ENCODE results near the gene SMOC2.

Gene SMOC2

DNA sequence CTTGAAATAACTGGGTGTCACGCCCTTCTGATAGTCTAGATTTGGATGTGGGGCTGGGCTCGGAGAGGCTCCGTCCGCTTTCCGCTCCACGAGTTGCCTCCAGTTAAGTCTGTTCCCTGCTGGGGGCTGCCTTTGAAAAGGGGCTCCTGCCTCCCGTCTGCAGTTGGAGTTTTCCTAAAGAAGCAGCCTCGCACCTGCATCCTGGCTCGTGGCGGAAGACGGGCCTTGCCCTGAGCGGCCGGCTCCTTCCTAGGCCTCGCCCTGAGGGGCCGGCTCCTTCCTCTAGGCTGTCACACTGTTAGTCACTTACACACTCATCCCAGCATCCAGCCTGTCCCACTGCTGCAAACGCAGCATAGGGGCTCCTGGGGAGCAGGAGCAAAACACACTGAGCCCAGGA is 74.4 kb downstream of the SMOC2 start:
- DNase-seq (ENCODE audit: low read depth in 1 of 2, low spot score in 1 of 2): no peak

DNA sequence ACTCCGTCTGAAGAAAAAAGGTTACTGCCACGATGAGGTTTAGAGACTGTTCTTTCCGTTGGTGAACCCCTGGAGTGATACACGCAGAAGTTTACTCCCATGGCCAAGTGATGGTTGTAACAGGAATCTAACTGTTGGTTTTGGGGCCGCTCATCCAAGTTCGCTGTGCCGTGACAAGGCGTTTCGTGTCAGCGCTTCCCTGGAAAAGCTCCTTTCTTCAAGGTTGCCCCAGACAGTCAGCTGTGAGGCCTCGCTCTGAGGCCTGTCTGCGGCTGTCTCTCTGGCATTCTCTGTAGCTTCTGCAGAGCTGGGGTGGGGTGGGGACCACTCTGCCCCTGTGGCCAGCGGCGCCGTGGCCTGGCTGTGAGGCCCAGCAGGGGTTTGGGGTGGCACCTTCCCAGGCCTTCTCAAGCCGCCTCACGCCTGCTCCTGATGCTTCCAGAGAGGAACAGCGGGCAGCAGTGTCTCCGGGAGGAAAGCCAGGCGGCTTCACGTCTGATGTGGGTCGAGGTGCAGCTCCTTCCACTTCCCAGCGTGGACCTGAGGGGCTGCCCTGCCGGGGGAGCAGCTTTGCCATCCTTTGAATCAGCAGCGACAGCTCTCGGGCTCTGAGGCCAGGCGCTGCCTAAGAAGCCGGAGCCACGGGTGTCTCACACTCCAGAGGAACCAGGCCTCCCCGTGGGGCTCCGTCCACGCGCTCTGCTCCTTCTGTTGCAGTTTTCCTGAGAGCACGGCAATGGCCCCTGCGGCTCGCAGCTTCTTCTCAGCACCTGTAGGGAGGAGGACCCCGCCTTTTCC is 76.2 kb downstream of the SMOC2 start:
- no peak for DNase-seq (ENCODE audit: low read depth in 1 of 2, low spot score in 1 of 2)

DNA sequence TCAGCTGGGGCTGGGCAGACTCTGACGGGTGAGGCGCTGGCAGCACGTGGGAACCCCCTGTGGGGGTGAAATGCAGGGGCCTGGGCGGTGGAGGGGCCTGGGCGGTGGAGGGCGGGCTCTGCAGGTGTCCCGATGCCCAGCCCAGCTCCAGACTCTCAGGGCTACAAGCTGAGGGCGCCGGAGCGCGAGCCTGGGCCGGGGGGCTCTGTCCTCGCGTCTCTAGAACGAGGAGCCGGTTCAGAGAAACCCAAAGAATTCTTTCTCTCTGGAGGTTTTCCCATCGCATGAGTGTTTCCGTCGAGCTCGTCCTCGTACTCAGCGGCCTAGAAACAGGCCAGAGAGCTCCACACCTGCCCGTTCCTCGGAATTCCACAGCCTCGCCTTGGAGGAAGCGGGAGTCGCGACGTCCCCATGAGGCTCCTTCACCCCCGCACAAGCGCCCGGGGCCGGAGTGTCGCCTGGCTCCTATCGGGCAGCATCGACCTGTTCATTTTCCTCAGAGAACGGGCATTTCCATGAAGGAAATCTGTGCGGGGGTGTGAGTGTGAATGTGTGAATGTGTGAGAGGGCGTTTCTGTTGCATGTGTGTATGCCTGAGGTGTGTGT is 76.9 kb downstream of the SMOC2 start:
- no peak for DNase-seq (ENCODE audit: low read depth in 1 of 2, low spot score in 1 of 2)

DNA sequence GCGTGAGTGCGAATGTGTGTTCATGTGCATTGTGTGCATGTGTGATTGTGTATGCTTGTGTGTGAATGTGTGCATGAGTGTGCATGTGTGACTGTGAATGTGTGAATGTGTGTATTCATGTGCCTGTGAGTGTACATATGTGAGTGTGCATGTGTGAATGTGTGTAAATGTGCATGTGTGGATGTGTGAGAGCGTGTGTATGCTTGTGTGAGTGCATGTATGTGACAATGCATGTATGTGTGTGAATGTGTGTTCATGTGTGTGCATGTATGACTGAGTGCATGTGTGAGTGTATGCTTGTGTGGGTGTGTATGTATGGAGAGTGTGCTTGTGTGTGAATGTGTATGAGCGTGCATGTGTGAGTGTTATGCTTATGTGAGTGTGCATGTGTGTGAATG is 77.4 kb downstream of the SMOC2 start:
- no peak for DNase-seq (ENCODE audit: low read depth in 1 of 2, low spot score in 1 of 2)

DNA sequence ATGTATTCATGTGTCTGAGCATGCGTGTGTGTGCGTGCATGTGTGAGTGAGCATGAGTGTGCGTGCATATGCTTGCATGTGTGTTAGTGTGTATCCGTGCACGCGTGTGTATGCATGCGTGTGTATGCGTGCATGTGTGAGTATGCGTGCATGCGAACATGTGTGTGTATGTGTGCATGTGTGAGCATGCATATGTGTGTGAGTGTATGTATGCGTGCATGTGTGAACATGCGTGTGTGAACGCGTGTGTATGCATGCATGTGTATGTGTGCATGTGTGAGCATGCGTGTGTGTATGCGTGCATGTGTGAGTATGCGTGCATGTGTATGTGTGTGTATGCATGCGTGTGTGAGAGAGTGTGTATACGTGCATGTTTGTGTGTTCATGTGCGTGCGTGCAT is 77.9 kb downstream of the SMOC2 start:
- no peak for DNase-seq (ENCODE audit: low read depth in 1 of 2, low spot score in 1 of 2)

DNA sequence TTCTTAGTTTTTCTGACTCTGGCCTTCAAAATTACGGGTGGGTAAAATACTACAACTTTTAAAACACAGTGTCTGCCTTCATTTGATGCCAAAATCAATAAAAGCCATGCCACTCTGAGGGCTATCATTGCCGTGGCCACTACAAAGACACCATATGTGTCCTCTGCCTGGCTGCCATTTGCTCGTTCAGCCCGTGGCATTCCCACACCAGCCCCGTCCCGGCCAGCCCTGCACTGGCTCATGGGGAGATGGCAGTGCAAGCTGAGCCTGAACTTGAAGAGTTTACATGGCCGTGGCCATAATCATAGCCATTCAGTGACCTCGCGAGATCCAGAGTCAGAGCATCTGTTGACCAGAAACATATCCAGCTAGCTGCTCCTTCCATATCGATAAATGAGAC is 79.2 kb downstream of the SMOC2 start:
- DNase-seq (ENCODE audit: low read depth in 1 of 2, low spot score in 1 of 2): no peak

DNA sequence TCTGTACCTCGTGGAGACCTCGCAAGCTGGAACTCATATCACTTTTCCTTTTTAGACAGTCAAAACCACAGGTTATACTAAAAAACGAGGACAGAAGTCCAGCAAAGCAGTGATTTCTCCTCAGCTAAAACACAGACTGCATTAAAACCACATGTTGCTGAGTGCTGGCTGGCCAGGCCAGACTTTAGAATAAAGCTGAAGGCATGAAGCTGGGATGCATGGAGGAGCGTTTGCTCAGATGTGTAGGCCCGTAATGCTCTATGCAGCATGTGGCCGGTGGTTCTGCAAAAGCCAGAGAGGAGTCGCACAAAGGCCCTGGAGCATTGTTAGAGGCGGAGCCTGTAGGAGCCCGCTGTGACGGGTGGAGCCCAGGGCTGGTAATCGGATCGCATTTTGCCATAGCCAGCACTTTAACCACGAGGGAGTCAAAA is 83.6 kb downstream of the SMOC2 start:
- DNase-seq (ENCODE audit: low read depth in 1 of 2, low spot score in 1 of 2): no peak

DNA sequence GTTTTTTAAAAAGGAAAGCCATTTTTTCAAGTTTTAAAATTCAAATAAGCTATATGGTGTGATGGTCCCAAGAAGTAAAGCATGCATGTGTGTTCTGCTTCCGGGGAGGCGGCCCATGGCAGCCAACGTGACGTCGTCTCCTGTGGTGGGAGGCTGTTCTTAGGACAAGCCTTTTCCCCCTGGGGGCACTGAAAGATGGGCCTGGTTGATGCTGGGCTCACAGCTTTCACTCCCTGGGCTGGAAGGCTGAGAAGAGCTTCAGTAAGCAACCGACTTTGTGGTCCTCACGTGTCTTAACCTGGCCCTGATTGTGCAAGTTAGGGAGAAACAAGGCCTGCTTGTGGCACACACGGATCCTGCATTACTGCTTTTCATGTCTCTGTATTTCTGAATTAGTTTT is 84.1 kb downstream of the SMOC2 start:
- no peak for DNase-seq (ENCODE audit: low read depth in 1 of 2, low spot score in 1 of 2)

DNA sequence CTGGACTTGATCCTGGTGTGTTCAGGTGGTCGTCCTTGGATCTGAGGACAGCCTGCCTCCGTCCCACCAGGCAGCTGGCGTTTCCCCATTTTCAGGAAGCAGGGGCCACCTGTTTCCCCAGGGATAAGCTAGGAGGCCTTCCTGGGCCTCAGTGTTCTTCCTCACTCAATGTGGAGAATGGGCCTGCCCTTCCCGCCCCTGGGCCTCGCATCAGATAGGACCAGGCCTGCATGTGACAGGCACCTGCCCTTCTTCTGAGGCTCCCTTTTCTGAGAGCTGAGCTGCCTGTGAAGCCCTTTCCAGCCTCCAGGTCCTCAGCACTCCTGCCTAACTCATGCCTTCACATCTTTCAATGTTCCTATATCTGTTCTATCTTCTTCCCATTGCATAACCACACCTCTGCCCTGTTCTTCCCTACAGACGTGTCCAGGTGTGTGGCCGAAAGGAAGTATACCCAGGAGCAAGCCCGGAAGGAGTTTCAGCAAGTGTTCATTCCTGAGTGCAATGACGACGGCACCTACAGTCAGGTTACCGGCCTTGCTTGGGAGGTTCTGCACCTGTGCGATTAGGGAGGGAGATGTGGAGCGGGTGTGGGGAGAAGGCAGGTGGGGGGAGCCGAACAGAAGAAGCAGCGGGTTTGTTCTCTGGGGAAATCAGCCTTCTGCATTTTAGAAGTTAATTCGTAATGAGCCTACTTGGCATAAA is 85.1 kb downstream of the SMOC2 start:
- DNase-seq (ENCODE audit: low read depth in 1 of 2, low spot score in 1 of 2): no peak

DNA sequence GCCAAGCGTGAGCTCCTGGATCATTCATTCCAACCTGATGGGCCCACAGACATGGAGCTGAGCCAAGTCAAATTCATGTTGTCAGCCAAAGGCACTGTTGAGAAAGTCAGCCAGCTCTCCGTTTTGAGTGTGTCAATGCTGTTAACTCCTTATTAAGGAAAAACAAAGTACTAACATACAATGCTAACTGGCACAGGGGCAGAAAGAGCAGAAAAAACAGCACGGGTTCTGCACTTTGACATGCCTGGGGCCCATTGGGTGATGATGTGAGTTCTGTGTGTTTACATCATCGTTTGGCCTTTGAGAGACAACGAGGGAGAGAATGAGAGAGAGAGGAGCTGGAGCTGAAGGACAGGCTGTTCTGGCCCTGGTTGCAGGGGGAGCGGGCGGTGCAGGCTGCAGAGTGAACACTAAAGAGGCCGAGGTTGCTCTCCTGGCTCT is 85.9 kb downstream of the SMOC2 start:
- DNase-seq (ENCODE audit: low read depth in 1 of 2, low spot score in 1 of 2): no peak

DNA sequence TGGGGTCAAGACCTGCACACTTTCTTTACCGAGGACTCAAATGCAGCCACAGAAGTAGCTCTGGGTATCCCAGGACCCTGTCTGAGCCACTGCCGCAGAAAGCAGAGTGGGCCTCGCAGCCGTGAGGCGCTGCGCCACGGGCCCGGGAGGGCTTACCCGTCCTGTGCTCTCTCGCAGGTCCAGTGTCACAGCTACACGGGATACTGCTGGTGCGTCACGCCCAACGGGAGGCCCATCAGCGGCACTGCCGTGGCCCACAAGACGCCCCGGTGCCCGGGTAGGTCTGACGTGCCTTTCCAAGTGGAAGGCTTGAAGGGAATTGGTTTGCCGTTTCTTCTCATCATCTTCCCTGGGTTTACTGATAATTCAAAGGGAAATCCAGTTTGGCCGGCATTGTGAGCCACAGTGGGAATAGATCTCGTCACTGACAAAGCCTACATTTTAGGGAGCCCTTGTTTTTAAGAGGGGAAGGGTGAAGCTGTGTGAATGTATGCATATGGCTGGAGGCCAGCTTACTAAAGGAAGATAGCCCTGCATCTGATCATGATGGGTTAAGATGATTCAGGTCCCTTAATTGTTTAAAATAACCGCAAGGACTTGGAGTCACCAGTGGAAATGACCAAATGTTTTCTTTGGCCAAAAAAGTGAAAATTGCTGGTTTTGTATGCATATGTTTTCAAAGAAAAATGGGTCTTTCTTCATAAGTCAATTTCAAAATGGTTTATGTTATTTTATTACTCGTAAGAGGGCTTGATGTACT is 86.6 kb downstream of the SMOC2 start:
- DNase-seq (ENCODE audit: low read depth in 1 of 2, low spot score in 1 of 2): no peak

DNA sequence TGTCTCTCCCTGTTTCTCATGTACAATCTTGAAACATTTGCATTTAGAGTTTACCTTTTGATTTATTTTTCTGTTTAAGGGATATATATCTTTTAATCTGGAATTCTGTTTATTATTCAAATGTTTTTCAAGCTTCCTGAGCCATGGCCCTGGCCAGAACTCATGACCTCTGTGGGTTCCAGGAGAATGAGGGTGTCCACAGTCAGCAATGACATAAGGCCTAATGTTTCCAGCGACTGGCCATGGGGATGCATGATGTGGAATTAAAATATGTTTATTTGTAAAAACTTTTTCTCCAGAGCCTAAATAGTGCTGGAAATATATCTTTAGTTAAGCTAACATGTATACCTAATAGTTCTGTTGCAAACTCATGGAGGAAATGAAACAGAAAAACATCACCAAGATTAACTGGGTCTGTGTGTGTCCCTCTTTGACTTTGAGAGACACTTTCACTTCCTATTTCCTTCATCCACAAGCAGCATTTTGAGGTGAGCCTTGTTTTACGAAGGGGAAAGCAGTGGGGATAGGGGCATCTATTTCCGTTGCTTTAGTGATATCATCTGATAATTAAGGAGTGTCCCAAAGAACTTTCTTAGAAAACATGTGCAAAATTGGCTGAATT is 87.6 kb downstream of the SMOC2 start:
- no peak for DNase-seq (ENCODE audit: low read depth in 1 of 2, low spot score in 1 of 2)

DNA sequence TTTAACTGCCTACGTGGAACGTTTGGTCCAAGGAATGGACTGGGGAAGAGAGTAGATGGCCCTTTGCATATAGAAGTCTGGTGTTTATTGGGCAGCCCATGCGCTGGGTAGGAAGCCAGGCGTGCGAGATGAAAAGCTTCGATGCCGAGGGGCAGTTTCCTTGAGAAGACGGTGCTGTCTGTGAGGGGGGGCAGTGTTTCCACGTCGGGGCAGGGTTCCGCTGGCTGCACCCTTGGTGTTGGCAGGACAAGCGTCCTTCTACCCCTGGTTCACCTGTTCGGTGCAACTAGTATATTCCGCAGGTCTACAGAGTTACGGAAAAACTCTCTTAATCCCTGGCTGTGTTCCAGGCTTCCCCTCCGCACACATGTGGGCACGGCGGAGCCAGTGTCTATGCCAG is 88.2 kb downstream of the SMOC2 start:
- DNase-seq (ENCODE audit: low read depth in 1 of 2, low spot score in 1 of 2): no peak

DNA sequence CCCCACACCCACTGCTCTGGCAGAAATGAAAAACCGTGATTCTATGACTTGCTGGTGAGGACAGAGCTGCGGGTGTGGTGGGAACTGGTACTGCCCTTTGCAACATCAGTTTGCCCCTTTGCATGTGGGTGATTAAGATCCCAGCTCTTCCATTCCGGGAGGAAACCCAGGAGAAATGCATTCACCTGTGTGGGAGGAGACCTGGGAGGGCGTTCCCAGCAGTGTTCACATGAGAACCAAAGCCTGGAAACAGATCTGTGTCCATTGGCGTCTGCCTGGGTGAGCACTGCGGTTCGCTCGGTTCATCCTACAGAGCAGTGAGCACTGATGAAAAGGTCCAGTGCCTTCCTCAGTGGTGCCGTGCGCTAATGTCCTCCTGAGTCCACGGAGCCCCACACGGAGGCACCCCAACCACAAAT is 89.7 kb downstream of the SMOC2 start:
- no peak for DNase-seq (ENCODE audit: low read depth in 1 of 2, low spot score in 1 of 2)

DNA sequence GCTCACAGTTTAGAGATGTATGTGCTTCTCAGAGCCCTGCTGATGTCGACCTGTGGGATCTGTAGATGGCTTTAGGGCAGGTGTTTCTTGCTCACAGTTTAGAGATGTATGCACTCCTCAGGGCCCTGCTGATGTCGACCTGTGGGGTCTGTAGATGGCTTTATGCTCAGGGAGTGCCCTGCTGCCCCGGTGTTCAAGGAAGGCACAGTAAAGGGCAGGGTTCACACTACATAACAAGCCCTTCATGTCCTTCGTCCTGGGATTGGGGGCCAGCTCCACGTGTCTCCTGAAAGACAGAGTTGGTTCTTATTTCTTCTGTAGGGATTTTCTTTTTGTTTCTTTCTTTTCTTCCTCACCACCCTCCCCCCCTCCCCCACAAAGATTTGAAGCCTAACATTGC is 91.1 kb downstream of the SMOC2 start:
- DNase-seq (ENCODE audit: low read depth in 1 of 2, low spot score in 1 of 2): no peak

DNA sequence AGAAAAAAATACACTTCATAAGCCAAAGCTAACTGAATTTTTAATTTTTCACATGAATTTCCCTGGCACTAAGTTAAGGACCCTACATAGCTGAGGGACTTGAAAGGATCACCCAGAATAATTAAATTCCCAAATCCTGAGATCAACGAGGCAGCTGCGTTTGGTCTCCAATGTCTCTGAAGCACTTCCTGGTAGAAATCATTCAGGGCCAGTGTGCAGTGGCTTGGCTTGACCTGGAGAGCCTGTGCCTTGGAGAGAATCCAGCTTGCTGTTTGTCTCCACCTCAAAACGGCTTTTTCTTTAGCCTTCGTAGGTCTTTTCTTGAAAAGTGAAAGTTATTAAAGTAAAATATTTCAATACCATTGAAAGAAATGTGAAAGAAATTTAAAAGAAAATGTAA is 92.4 kb downstream of the SMOC2 start:
- no peak for DNase-seq (ENCODE audit: low read depth in 1 of 2, low spot score in 1 of 2)

DNA sequence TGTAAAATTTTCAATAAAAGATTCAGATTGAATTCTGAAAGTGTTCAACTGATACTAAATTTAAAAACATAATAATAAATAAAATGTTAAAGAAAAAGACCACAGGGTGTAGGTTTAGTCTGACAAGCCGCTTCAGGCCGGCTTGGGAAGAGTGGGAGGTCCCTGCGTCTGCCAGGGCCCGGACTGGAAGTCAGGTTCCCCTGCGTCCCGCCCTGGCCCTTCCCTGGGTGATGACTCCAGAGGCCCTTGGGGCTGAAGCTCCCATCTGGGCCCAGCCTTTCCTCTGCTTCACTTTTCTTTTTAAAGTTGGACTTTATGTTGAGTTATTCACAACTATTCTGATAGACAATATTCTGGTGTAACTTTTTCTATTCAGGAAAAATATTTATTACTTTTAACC is 93.3 kb downstream of the SMOC2 start:
- no peak for DNase-seq (ENCODE audit: low read depth in 1 of 2, low spot score in 1 of 2)

DNA sequence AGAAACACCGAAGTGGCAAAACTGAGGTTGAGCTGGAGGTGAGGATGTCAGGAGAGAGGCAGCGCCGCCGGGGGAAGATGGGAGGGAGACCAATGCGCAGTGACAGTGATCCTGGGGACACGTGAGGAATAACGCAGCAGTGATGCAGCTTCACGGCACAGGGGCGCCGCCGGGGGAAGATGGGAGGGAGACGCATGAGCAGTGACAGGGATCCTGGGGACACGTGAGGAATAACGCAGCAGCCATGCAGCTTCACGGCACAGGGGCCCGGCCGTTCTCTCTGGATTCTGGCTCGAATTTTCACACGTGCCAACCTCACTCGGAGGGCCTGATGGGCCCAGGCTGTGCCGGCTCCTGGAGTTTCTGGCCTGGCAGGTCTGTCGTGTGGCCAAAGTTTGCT is 94.7 kb downstream of the SMOC2 start:
- DNase-seq (ENCODE audit: low read depth in 1 of 2, low spot score in 1 of 2): no peak

DNA sequence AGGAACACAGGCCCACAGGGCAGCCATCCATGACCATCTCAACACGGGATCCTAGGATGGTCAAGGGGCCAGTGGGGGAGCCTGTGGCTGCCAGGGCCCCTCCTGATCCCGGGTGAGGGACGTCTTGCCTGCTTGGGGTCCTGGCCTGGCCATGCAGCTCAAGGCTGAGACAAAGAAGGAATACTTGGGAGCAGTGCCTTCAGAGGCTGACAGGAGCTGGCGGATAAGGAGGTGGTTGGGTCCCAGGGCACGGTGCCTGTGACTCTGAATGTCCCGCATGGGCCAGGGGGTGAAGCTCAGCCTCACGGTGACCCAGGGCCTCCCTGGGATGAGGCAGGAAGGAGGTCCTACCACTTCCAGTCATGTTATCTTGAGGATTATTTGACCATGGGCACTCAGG is 95.2 kb downstream of the SMOC2 start:
- no peak for DNase-seq (ENCODE audit: low read depth in 1 of 2, low spot score in 1 of 2)

DNA sequence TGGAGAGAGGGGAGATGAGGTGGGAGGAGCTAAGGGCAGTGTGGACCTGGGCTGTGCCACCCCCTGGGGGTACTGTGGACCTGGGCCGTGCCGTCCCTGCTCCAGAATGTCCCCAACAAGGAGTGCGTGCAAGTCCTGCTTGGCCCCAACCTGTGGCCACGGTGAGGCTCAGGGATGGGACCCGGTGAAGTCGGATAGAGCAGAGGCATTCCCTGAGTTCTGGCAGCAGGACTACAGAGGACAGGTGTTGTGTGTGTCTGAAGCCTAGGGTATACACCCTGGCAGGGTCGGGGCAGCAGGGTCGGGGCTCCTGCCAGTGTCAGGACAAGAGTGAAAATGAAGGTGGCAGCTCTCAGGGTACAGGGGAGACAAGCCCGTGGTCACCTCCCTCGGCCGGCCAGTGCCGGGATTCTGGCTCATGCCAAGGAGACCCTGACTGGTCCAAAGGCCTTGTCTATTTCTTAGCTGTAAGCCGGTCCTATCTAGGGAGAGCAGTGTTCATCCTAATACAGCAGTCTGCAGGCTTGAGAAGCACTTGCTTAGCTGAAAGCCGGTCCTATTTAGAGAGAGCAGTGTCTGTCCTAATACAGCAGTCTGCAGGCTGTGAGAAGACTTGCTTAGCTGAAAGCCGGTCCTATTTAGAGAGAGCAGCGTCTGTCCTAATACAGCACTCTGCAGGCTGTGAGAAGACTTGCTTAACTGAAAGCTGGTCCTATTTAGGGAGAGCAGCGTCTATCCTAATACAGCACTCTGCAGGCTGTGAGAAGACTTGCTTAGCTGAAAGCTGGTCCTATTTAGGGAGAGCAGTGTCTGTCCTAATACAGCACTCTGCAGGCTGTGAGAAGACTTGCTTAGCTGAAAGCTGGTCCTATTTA is 95.9 kb downstream of the SMOC2 start:
- no peak for DNase-seq (ENCODE audit: low read depth in 1 of 2, low spot score in 1 of 2)

Data from activated T-helper 1 cell treated with anti-CD3 and anti-CD28 coated beads, Interleukin-2, amount 50 U/mL, for 16 hours (primary cell).